GM12873 (cell line): Measurements from ENCODE around the gene STK39.

Source experiments
- CTCF ChIP-seq: IDR thresholded peaks from 2 replicates; pipeline ENCODE4 v1.5.1; 2012; ENCODE audit warnings: low read depth, mild to moderate bottlenecking, moderate library complexity, low read length, control low read depth; ENCODE audit not compliant: insufficient read depth; ENCODE audit errors: missing control alignments

STK39 gene

GRCh38 chr2:168155046-168155445 is 92.3 kb downstream of the STK39 start:
- TF ChIP-seq CTCF, result no peak

GRCh38 chr2:168152902-168153530 is 94.4 kb downstream of the STK39 start:
- TF ChIP-seq CTCF, result no peak

GRCh38 chr2:168149986-168150385 is 97.4 kb downstream of the STK39 start:
- no peak for TF ChIP-seq CTCF

GRCh38 chr2:168149150-168149974 is 98.0 kb downstream of the STK39 start:
- TF ChIP-seq CTCF, result no peak

- TF ChIP-seq CTCF, result no peak
Observed at GRCh38 chr2:168147830-168148794, 99.3 kb downstream of the STK39 start.

- no peak for TF ChIP-seq CTCF
Observed at GRCh38 chr2:168146892-168147810, 100.2 kb downstream of the STK39 start.
